Hypothalamus (tissue), 51 donors: Measurements from ENCODE around the gene OR10G7.

Experiments
- DNase-seq, 51 donors: peaks; one replicate each; lab custom pipeline; 2025; lab: John Stamatoyannopoulos, UW

Gene OR10G7, protein sequence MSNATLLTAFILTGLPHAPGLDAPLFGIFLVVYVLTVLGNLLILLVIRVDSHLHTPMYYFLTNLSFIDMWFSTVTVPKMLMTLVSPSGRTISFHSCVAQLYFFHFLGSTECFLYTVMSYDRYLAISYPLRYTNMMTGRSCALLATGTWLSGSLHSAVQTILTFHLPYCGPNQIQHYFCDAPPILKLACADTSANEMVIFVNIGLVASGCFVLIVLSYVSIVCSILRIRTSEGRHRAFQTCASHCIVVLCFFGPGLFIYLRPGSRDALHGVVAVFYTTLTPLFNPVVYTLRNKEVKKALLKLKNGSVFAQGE

DNA sequence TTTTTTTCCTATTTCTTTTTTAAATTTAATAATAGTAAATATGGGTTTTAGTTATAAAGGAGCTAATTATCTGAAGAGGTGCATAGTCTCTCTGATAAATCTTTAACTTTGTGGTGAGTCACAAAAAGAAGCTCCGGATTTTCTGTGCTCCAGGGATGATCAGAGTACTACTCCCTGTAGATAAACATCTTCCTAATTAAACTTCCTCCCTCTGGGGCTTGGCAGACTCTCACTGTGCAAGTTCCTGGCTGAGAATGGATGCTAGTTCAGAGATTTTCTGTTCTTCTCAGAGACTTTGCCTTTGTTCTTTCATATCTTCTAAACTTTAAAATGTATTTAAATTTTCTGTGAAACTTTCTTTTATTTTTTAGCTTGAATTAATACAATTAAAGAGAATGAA is at the start of gene OR10G7:
Gene OR10G7, minus strand, starts transcription at position 72 of the 400 bp plus-strand sequence. CDS start 2,324 bp downstream, outside the sequence.
- no peak for DNase-seq

DNA sequence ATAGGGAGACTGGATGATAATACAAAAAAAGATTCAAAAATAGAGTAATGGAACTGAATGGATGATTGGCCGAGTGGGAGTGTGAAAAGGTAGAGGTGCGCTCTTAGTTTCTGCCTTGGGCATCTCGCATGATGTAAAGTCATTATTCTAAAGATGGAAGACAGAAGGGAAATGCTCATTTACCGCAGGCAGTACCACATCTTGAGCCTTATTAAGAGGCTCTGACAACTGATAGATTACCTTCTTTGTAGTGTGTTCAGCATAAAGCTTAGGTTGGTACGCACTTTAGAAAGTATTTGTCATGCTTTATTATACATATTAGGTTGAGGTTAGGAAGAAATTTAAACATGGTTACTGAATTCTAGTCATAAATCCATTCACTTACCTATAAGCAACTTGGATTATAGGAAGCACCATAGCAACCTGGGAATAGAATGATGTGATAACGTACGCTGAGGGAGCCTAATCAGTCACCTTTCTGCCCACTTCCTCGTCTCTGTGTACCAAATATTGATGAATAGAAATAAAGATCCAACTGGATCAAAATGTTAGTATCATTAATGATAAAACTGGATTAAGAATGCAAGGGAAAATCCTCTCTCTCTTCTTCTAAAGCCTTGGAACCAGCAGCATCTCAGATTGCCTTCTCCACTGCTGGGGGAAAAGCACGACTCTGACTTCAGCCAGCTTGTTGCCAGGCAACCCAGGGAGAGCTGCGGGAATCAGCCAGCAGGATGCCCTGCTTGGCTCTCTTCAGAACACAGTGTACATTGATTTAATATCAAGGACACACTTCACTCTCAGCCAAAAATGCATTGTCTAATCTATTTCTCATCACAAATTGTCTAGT is 45.1 kb upstream of the OR10G7 start:
- DNase-seq = peak in 26 of 51 donors; percentile 12 to 76 (median 42)

DNA sequence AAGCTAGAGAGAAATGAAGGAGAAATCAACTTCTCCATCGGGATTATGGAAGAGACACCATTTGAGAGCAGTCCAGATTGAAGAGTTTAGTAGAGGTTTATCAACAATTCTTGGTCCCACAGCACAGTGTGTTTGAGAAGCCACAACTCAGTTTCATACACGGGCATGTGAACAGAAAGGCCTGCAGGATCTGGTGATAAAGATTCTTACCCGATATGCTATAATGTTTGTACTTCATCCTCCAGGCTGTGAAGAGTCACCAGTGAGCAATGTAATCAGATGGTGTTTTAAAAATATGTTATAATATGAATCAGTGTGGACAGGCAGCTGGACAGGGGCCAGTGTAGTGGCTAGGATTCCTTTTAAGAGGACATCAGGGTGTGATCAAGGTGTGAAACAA is 44.5 kb upstream of the OR10G7 start:
- DNase-seq = peak in 1 of 51 donors; percentile 50

DNA sequence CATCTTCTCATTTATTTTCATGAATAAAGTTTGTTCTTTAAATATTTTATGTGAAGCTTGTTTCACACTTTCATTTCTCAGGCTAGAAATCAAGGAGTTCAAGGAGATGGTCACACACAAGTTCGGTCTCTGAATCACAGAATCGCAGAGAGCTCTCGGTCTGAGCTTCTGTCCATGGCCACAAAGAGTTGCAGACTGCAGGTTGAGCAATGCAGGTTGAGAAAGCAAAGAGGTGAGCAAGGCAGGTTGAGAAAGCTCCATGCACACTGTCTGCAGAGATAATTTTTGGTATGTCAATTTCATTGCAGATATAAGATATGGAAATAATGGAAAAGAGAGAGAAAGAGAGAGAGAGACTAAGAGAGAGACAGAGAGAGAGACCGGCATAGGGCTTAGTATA is 41.2 kb upstream of the OR10G7 start:
- no peak for DNase-seq

DNA sequence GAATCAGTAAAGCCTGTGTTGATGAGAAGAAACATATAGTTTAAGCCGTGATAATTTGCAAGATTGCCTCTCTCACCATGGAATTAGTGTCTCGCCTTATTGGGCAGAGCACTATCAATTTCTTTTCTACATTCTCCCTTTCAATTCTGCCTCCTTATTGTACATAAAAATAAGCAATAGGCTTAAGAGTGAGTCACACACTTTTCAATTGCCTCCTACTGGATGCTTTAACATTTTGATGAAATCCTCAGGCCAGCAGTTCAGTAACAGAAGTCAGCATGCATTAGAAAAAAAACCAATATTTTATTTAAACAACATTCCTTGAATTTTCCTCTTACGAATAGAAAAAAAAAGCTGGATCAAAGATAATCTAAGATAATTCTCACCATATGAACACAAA is 40.4 kb upstream of the OR10G7 start:
- no peak for DNase-seq

DNA sequence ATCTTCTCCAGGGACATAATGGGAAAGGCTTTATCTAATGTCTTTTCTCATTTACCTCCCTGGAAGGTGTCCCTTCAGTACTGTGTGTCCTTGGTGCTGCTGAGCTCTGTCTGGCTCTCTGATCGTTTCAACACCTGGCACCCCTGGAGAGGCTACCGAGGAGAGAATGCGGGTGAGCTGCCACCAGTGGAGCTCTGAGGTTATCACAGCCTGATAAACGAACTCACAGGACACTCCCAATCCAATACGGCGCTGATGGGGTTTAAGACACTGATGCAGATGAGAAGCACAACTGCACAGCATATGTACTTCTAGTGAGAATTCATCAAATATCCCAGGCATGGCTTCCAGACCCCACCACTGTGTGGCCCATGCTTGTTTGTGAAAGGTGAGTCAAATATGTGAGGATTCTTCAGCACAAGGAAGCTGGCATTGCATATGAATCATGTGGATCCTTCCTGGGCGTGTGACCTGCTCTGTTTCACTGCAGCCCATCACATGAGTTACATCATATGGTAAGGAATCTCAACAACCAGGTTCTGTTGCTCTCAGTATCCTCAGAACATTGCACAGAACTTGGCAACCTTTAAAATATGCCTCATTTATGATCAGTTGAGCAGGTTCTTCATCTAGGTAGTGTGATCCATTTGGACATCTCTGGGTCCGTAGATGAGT is 39.3 kb upstream of the OR10G7 start:
- DNase-seq = no peak

DNA sequence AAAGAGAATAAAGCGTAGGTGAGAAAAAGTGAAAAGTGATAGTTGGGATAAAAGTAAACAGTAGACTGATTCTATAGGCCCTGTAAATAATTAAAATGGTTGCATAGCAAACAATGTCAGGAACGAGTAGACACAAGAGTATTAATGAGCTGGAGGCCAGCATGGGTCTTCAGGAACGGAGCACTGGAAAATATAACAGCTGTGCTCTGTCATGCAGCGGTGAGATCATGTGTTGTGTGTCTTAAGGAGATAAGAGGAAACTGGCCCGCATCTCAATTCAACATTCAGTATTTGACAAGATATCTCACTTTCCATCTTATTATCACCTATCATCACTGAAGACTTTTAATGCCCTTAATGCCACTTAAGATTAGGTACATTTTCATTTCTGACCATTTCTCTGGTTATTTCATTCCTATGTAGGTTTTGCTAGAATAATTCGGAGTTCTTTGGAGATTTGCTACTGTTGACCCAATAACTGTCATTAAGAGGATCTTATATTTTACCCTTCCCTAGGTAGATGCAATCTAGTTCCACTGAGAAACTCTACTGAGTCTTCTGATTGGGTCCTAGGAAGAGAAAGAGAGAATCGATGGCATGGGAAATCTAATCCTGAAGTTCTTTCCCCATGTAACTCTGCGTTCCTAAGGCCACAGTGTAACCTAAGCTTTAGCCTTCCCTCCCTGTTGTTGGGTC is 38.7 kb upstream of the OR10G7 start:
- DNase-seq = no peak

DNA sequence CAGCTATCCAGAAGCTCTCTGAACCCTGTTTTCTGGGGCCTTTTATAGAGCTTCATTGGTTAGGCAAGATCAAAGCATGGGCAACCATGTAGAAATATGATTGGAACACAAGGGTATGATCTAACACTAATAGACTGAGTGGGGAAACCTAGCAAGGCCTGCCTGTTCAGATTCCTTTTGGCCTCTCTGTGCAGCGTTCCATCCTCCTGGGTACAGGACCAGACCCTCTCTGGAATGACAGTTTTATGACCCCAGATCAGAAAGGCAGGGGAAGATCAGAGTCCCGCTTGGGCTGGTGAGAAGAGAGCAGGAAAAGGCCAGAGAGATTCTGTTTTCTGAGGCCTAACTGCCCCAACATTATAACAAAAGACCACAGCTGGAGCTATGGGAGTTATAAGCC is 37.5 kb upstream of the OR10G7 start:
- no peak for DNase-seq

DNA sequence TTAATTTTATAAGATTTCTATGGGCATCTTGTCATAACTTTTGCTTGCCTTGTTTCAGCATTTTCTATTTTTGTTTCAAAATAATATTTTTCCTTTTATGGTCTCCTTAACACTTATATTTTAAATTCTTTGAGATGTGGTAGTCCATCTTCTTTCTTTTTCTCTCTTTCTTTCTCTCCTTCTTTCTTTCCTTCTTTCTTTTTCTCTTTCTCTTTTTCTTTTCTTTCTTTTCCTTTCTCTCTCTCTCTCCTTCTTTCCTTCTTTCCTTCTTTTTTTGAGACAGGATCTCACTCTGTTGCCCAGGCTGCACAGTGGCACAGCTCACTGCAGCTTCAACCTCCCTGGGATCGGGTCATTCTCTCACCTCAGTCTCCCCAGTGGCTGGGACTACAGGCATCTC is 36.1 kb upstream of the OR10G7 start:
- DNase-seq = no peak

DNA sequence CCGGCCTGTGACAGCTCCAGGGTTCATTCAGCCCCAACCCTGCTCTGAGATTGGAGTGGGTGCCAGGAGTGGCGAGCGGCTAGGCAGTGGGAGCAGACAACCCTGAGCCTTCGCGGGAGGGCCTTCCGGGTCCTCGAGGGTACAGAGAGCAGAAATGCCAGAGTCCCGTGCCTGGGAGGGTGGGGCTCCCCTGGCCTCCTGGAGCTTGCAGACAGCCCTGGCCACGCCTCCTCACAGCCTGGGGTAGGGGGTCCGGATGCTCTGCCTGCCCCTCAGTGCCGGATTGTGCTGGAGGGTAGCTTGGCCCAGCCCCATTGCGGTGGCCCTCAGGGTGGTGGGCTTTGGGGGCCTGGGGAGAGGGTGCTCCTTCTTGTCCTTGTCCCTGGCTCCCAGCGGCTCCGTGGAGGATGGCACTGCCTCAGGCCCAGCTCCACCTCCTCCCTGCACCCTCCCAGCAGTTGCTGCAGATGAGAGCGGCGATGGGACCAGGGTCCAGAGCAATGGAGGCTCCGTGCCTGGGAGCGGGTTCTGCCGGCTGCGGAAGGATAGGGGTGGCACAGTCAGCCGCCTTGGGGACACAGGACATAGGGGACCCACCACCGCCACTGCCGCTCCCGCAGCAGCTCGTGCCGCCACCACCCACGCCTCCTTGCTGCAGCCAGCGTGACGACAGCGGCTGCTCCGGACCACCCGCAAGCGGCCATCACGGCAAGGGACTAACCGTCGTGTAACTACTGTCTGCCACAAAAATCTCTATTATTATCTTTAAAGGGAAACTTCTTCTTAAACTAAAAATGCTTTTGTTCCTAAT is 34.9 kb upstream of the OR10G7 start:
- DNase-seq = peak in 25 of 51 donors; percentile 6 to 72 (median 45)

DNA sequence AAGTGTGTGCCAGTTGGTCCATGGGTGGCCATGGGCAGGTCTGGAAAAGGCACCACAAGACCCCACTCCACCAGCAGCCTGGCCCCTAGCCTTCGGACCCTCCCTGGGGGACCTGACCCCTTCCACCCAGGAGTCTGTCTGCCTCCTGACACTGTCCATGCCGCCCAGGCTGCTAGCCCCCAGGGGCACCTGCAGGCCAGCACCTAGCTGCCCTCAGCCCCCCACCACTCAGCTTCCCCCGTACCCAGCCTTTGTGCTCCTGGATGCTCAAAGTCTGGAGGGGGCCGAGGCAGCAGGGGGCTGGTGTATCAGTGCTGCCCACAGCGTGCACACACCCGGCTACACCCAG is 34.3 kb upstream of the OR10G7 start:
- no peak for DNase-seq

DNA sequence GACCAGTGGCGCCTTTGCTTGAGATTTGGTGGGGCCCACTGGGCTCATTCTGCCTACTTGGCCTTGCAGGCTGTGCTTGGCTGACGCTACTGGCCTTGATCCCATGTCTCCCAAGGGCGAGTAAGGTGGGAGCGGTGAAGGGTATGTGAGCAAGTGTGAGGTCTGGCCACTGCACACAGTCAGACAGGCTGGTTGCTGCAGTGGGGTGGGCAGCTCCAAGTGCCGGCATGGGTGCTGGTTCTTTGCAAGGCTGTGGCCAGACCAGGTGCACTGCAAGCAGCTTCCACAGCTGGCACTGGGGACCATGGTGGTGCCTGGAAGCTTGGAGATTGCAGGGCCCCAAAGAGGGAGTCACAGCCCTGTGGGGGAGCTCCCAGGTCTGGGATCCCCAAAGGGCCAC is 33.4 kb upstream of the OR10G7 start:
- DNase-seq = no peak

DNA sequence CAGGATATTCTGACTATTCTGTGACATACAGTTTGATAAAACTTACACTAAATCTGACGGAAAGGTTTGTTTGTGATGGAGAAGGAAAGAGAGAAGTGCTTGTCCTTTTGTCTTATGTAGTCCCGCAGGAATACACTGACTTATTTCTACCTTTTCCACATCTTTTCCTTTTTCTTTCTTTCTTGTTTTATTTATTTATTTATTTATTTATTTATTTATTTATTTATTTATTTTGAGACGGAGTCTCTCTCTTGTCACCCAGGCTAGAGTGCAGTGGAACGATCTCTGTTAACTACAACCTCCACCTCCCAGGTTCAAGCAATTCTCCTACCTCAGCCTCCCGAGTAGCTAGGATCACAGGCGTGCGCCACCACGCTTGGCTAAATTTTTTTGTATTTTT is 31.0 kb upstream of the OR10G7 start:
- no peak for DNase-seq

DNA sequence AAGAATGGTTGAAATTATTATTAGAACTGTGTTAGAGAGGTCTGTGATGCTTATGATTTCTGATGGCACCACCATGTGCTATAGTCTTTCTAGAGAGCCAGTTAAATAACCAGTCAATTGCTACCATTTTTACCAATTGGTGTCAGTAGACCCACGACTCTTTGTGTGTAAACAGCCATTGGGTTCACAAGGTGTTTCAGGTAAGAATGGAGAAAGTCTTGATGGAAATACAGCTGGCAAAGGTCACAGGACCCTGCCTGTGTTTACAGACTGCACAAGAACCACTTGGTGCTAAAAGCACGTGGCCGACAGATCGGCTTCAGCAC is 30.5 kb upstream of the OR10G7 start:
- DNase-seq = no peak

DNA sequence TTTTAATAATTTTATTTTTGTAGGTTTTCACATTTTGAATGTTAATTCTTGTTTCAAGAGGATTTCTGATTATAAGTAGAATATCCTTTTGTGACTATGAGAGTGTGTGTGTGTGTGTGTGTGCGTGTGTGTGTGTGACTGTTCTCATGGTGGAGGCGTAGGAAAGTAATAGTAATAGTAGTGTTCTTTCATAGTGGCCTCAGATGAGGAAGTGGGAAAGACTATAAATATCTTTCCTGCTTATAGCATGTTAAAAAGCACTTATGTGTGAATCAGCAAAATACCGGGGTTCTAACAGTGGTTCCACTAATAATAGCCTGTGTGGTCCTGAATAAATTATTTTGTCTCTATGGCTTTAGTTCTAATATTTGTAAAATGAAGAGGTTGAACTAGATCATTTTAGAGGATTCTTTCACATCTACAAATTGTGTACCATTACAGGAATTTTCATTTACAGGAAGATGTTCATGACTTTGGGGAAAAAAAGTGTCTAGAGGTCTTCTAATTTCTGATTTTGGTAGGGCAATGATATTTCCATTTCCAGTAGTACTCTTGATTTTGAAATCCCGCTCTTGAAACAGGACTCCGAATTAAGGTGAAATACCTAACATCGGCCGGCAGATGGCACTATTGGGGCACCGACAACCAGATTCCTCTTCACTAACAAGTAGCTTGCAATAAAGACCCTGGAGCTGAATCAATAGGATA is 29.9 kb upstream of the OR10G7 start:
- peak in 39 of 51 donors; percentile 6 to 85 (median 47) for DNase-seq

DNA sequence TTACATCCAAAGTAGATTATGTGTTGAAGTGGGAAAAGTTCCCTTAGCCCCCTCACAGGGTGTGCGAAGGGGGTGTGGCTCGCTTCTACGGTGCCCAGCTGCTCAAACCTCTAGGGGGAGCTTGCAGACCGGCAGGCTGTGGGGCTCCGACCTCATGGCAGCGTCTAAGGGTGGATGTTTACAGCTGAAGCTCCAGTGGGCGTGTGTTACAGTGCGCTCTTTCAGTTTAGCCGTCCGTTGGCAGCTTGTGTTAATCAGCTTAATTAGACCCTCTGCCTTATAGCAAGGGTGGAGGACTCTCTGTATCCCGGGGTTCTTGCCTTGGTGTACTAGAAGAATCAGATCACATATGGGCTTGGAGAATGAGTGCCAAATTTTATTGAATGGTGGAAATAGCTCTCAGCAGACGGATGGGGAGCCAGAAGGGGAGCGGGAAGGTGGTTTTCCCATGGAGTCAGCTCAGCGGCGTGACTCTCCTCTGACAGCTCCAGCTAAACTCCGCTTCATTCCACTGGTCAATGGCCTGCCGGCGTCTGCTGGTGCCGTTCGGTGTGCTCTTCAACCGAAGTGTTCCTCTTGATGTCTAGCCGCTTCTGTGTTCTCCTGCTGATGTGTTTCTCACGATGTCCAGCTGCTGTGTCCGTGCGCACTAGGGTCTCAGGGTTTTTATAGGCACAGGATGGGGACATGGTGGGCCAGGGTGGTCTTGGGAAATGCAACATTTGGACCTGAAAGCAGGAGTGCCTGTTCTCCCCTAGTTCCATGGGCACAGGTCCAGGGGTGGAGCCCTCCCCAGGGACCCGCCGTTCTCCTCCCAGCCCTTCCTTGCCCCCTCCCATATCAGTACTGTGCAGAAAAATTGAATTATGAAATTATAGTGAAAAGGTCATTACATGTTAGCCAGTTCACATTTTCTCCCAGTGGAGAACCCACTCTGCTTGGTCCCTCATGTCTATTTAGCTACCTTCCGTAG is 28.6 kb upstream of the OR10G7 start:
- peak in 17 of 51 donors; percentile 12 to 45 (median 32) for DNase-seq

DNA sequence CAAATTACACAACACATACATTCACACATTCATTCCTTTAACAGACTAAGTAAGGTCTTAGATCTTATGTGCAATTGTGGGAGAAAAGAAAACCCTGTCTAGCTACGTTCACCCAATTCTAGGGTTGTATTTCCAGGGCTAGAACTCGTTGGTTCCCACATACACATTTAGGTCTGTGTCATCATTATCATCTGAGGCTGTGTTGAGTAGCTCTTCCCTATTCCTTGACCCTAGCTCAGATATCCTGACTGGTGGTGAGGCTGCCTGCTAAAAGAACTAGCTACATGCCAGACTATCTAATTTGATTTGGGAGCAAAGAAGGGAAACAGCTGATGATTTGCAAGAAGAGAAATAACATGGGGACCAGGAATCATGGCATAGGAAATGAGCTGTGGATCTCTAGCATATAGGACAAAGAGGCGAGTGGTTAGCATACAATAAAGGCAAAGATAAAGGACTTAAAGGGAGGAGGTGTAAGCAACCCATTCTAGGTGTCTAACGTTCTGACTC is 27.5 kb upstream of the OR10G7 start:
- DNase-seq = no peak

DNA sequence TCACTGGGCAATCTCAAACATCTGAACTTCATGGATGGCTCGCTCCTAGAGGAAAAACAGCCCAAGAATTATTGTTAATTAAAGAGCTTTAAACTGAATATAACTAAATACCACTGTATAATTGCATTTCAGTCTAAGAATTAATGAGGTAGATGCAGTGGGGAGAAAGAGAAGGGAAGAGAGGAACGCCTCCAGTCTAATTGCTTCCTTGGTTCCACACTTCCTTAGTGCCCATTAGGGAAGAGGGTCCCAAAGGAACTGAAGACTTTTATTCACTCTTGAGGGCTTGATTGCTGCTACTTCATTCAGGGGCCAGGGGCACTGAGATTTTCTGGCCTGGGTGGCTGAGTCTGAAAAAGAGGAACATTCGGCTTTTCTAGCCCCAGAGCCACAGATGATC is 11.8 kb upstream of the OR10G7 start:
- no peak for DNase-seq
